Stomach (tissue), 9 donors: ENCODE data around the gene ABCB9. TPM values are rescaled to one million over a fixed set of nuclear protein-coding genes. Genes with fewer than 3 reads are reported as not detected.

Source experiments
- DNase-seq, 2 donors: peaks; one replicate each; pipeline versions ENCODE4 v3.0.0 to v3.0.0-alpha.2; 2013 to 2019
- H3K27ac ChIP-seq, 5 donors: fragments of 200-600 bp in 4 of 5; sonication (generic) in 4 of 5; one replicate each; pipeline ENCODE4 v1.5.1; 2013 to 2019; ENCODE audit warnings: mild to moderate bottlenecking in 1 of 5, moderate library complexity in 1 of 5
- H3K27me3 ChIP-seq, 3 donors: fragments of 200-600 bp; sonication (generic); one replicate each; pipeline ENCODE4 v1.5.1; 2017 to 2019; ENCODE audit warnings: mixed run types in 1 of 3
- H3K36me3 ChIP-seq, 4 donors: fragments of 200-600 bp; sonication (generic); 1 replicate in 3 of 4; 2 replicates in 1 of 4; pipeline ENCODE4 v1.5.1; 2016 to 2019
- H3K4me1 ChIP-seq, 4 donors: fragments of 200-600 bp; sonication (generic); one replicate each; pipeline ENCODE4 v1.5.1; 2016 to 2019
- H3K4me3 ChIP-seq, 4 donors: fragments of 200-600 bp; sonication (generic) in 3 of 4; one replicate each; pipeline ENCODE4 v1.5.1; 2016 to 2019; ENCODE audit warnings: mild to moderate bottlenecking in 1 of 4
- H3K9me3 ChIP-seq, 4 donors: fragments of 200-600 bp; sonication (generic); one replicate each; pipeline ENCODE4 v1.5.1; 2016 to 2019
- CTCF ChIP-seq, 7 experiments: fragments of 450-650 bp in 4 of 7; fragments of 200-600 bp in 3 of 7; sonication (generic) in 3 of 7; IDR thresholded peaks; one replicate each; pipeline ENCODE4 v1.5.1; 2016 to 2019; ENCODE audit warnings: antibody characterized with exemption in 7 of 7, control low read depth in 2 of 7, mild to moderate bottlenecking in 1 of 7
- EP300 ChIP-seq: sonication (generic); formaldehyde crosslinking; IDR thresholded peaks from one replicate; pipeline ENCODE4 v1.6.1; 2017; ENCODE audit warnings: antibody characterized with exemption
- POLR2A ChIP-seq, 4 donors: fragments of 450-650 bp; IDR thresholded peaks; one replicate each; pipeline ENCODE4 v1.6.1; 2016; ENCODE audit warnings: antibody characterized with exemption in 4 of 4, control low read depth in 2 of 4, mild to moderate bottlenecking in 1 of 4, moderate library complexity in 1 of 4
- POLR2AphosphoS5 ChIP-seq, 3 donors: sonication (generic); formaldehyde crosslinking; IDR thresholded peaks; one replicate each; pipeline ENCODE4 v1.6.1; 2016; ENCODE audit warnings: antibody characterized with exemption in 3 of 3
- WGBS, 5 donors: extraction: QIAGEN DNeasy Blood & Tissue Kit in 3 of 5; methylation state at CpG; one replicate each; pipeline versions ENCODE4 v1.1.5 to v1.1.7; 2013 to 2018; 5-methylcytosine and 5-hydroxymethylcytosine counted together
- intact Hi-C: fragments of 100-400 bp; cut with DNase I; formaldehyde crosslinking; loops from one replicate; pipeline ENCODE4 v1.15.1; 2023; ENCODE audit warnings: low total_unique reads
- polyA plus RNA-seq, 3 donors: library from polyadenylated mRNA; stranded (reverse); fragments of 200-250 nt; gene quantifications; one replicate each; pipeline ENCODE4 v1.2.3, GENCODE V29; 2013
- total RNA-seq, 5 donors: library from RNA; depleted of rRNA; stranded (reverse); fragments of >200 nt; gene quantifications; one replicate each; pipeline versions ENCODE4 v1.1.0 to v1.2.3, GENCODE V29; 2014 to 2016
- donor health status: healthy with polysubstance abuse.
- donor health status: Bipolar disorder and iron deficiency.
- donor health status: healthy.

The ABCB9 gene
- total and polyA plus RNA-seq, 8 donors, result 1.2 to 29.5 (median 2.2) TPM; not detected in 1

DNA sequence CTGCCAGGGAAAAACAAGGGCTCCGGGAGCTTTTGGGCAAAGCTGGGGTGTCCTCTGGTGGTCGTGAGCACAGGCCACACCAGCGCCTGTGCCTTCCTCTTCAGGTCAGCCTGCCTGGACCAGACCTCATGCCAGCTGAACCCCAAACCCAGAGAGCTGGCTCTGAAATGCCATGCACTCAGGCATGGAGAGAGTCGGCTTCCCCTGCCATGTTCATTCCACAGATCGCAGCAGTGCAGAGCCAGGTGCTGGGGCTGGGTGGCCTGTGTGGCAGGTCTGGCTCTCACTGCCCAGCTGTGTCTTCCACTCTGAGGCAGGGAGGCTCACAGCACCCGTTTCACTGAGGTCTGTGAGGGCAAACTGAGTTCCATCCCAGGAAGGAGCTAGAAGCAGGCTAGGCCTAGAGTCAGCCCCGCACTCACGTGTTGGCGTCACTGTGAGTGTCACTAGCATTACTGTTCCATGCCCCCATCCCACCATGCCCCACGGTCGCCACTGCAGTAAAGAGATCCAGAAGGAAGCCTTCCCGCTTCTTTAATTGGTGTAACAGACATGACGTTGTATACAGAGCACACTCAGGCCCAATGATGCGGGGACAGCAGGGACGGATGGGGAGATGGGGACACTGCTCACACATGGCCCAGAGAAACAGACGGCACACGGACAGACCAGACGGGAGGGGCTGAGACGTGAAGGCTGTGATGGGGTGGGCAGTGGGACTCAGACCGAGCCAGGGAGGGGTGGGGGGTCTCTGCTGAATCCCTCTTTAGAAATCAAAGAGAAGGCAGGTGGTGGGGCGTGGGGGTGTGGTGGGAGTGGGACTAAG is 16.9 kb upstream of the ABCB9 start:
- TF ChIP-seq POLR2AphosphoS5 (IDR thresholded peaks at IDR 0.05) (no peak), POLR2A (IDR thresholded peaks at IDR 0.05) (no peak), CTCF (IDR thresholded peaks at IDR 0.05) (no peak), EP300 (no peak)
- WGBS, 5 donors, result 64 to 75% (median 74%) methylated on average over 19 to 21 of the region's 21 CpGs

DNA sequence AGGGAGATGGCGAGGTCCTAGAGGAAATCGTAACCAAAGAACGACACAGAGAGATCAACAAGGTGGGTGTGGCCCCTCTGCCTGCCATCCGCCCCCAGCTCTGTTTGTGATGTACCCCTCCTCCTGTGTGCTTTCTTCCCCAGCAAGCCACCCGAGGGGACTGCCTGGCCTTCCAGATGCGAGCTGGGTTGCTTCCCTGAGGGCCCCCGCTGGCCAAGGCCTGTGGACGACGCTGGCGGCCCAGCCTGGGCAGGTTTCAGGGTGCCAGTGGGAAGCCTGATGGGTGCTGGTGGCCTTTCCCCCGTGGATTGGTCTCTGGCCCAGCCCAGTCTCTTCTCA is 16.2 kb upstream of the ABCB9 start:
- TF ChIP-seq CTCF (IDR thresholded peaks at IDR 0.05) (no peak), POLR2AphosphoS5 (IDR thresholded peaks at IDR 0.05) (no peak), POLR2A (IDR thresholded peaks at IDR 0.05) (no peak)
- Histone ChIP-seq H3K9me3 (no peaks in the 10 kb centered on the region), H3K4me3 (peak overlapping the region in 3 of 4 donors; percentile 94 to 100 (median 96)), H3K27ac (peak overlapping the region in 3 of 5 donors; percentile 90 to 93 (median 92)), H3K36me3 (peaks cover 8 to 55% (median 43%) of the 10 kb centered on the region in 4 donors), H3K4me1 (peaks cover 61 to 75% (median 73%) of the 10 kb centered on the region in 4 donors), H3K27me3 (no peaks in the 10 kb centered on the region)
- DNase-seq, result no peak
- WGBS, 5 donors, result 68 to 74% (median 72%) methylated on average over 6 to 11 of the region's 11 CpGs
- intact Hi-C loops, result loop anchor here (10.0 kb wide), 1 partner anchor 252 kb away; the partner anchor contains the start of genes MPHOSPH9 and MTRFR

More for the DNA sequence above, 16.9 kb upstream of the ABCB9 start:
- intact Hi-C loops, result loop anchor here (10.0 kb wide), 1 partner anchor 252 kb away; the partner anchor contains the start of genes MPHOSPH9 and MTRFR
- Histone ChIP-seq H3K36me3 (peaks cover 8 to 56% (median 47%) of the 10 kb centered on the region in 4 donors), H3K4me3 (no peak overlapping the region), H3K27me3 (no peaks in the 10 kb centered on the region), H3K27ac (peak overlapping the region in 4 of 5 donors; percentile 72 to 93 (median 91)), H3K4me1 (peaks cover 60 to 68% (median 65%) of the 10 kb centered on the region in 4 donors), H3K9me3 (no peaks in the 10 kb centered on the region)
- no peak for DNase-seq

- Histone ChIP-seq H3K4me1 (peaks cover 61 to 81% (median 79%) of the 10 kb centered on the region in 4 donors), H3K27me3 (no peaks in the 10 kb centered on the region), H3K36me3 (peaks cover 6 to 55% (median 43%) of the 10 kb centered on the region in 4 donors), H3K27ac (peak overlapping the region in 4 of 5 donors; percentile 90 to 93 (median 92)), H3K4me3 (peak overlapping the region; percentile 94 to 100 (median 98)), H3K9me3 (no peaks in the 10 kb centered on the region)
- DNase-seq, result no peak
- intact Hi-C loops, result loop anchor here (10.0 kb wide), 1 partner anchor 253 kb away; the partner anchor contains the start of genes MPHOSPH9 and MTRFR
- 55 to 70% (median 65%) methylated on average over 22 to 25 of the region's 25 CpGs for WGBS, 5 donors
- TF ChIP-seq CTCF (IDR thresholded peaks at IDR 0.05) (no peak), POLR2A (IDR thresholded peaks at IDR 0.05) (no peak)
Observed at GRCh38 chr12:122981587-122982476, 15.6 kb upstream of the ABCB9 start.

GRCh38 chr12:122981036-122981471 is 14.8 kb upstream of the ABCB9 start:
- intact Hi-C loops, result loop anchor here (10.0 kb wide), 1 partner anchor 254 kb away; the partner anchor contains the start of genes MPHOSPH9 and MTRFR
- Histone ChIP-seq H3K9me3 (no peaks in the 10 kb centered on the region), H3K27ac (peak overlapping the region; percentile 88 to 93 (median 91)), H3K36me3 (peaks cover 5 to 50% (median 38%) of the 10 kb centered on the region in 4 donors), H3K27me3 (no peaks in the 10 kb centered on the region), H3K4me3 (peak overlapping the region; percentile 94 to 100 (median 98)), H3K4me1 (peaks cover 69 to 89% (median 87%) of the 10 kb centered on the region in 4 donors)
- no peak for TF ChIP-seq POLR2AphosphoS5 (IDR thresholded peaks at IDR 0.05)
- TF ChIP-seq POLR2A (IDR thresholded peaks at IDR 0.05), result no peak
- TF ChIP-seq EP300, result no peak
- no peak for TF ChIP-seq CTCF (IDR thresholded peaks at IDR 0.05)
- DNase-seq, result no peak
- WGBS, 5 donors, result 0 to 1% (median 0%) methylated on average over 20 to 40 of the region's 40 CpGs
